IMR-90 (cell line): Measurements from ENCODE around the gene ADCY9. TPM values are rescaled to one million over a fixed set of nuclear protein-coding genes. Genes with fewer than 3 reads are reported as not detected.
A peak's percentile ranks its signal among the peaks of the same experiment; 100 is the strongest.

Source experiments
- ATAC-seq: fragments of 200-7000 bp; cut with Tn5 transposase; 2 replicates; pipeline ENCODE4 v1.9.1; 2020; ENCODE audit warnings: low read depth, mild to moderate bottlenecking, moderate library complexity
- BruUV-seq: library from RNA; stranded (reverse); fragments of 400-500 nt; replicated peaks from 2 replicates; lab custom pipeline; 2021; lab: Mats Ljungman, UMichigan
- CTCF ChIA-PET: fragments of 300-600 bp; formaldehyde crosslinking; extraction: SDS; loops from one replicate; lab custom pipeline; 2021; ENCODE audit warnings: antibody characterized with exemption; lab: Yijun Ruan, JAX
- POLR2A ChIA-PET: fragments of 300-600 bp; sonication (Branson Sonifier 250); formaldehyde crosslinking; loops from one replicate; lab custom pipeline; 2022; ENCODE audit warnings: antibody characterized with exemption; ENCODE audit not compliant: unreplicated experiment; lab: Charles Lee
- DNase-seq: peaks from one replicate; pipeline ENCODE4 v3.0.0; 2013
- H2AFZ ChIP-seq: replicated peaks from 2 replicates; pipeline ENCODE3; 2013; ENCODE audit warnings: low read length, mild to moderate bottlenecking; ENCODE audit not compliant: poor library complexity
- H2AK5ac ChIP-seq: 2 replicates; pipeline ENCODE4 v1.6.1; 2013; ENCODE audit warnings: low read depth, low read length, inconsistent platforms
- H2AK9ac ChIP-seq: replicated peaks from 2 replicates; pipeline ENCODE3; 2013; ENCODE audit warnings: mild to moderate bottlenecking, low read depth, low read length, moderate library complexity; ENCODE audit not compliant: poor library complexity
- H2BK120ac ChIP-seq: 2 replicates; pipeline ENCODE4 v1.6.1; 2013; ENCODE audit warnings: low read depth, low read length, inconsistent platforms
- H2BK15ac ChIP-seq: 3 replicates; pipeline ENCODE4 v1.6.1; 2013; ENCODE audit warnings: low read depth, low read length, inconsistent platforms
- H2BK20ac ChIP-seq: 2 replicates; pipeline ENCODE4 v1.6.1; 2013; ENCODE audit warnings: low read depth, mild to moderate bottlenecking, inconsistent platforms, low read length, moderate library complexity
- H2BK5ac ChIP-seq: 2 replicates; pipeline ENCODE4 v1.6.1; 2013; ENCODE audit warnings: mild to moderate bottlenecking, low read depth, low read length, inconsistent platforms; ENCODE audit not compliant: poor library complexity, severe bottlenecking
- H3K14ac ChIP-seq: replicated peaks from 2 replicates; pipeline ENCODE4 v1.6.1; 2013; ENCODE audit warnings: low read depth, low read length, inconsistent platforms
- H3K18ac ChIP-seq: 2 replicates; pipeline ENCODE4 v1.6.1; 2013; ENCODE audit warnings: low read depth, low read length, control low read depth
- H3K23ac ChIP-seq: 2 replicates; pipeline ENCODE4 v1.6.1; 2013; ENCODE audit warnings: low read depth, low read length, inconsistent platforms
- H3K27ac ChIP-seq: 2 replicates; pipeline ENCODE4 v1.5.1; 2013; ENCODE audit warnings: mild to moderate bottlenecking, control low read depth, low read length; ENCODE audit not compliant: insufficient read depth
- H3K27me3 ChIP-seq: 2 replicates; pipeline ENCODE4 v1.6.1; 2013; ENCODE audit warnings: low read length; ENCODE audit not compliant: control insufficient read depth, insufficient read depth
- H3K36me3 ChIP-seq: 2 replicates; pipeline ENCODE4 v1.6.1; 2013; ENCODE audit warnings: low read length, mixed read lengths; ENCODE audit not compliant: control insufficient read depth, insufficient read depth
- H3K4ac ChIP-seq: 2 replicates; pipeline ENCODE4 v1.6.1; 2013; ENCODE audit warnings: low read depth, low read length, inconsistent platforms
- H3K4me1 ChIP-seq: 2 replicates; pipeline ENCODE4 v1.6.1; 2013; ENCODE audit warnings: low read length, mixed read lengths; ENCODE audit not compliant: control insufficient read depth, insufficient read depth
- H3K4me2 ChIP-seq: 2 replicates; pipeline ENCODE4 v1.6.1; 2013; ENCODE audit warnings: low read depth, mild to moderate bottlenecking, control low read depth, low read length, moderate library complexity
- H3K4me3 ChIP-seq: 2 replicates; pipeline ENCODE4 v1.5.1; 2013; ENCODE audit warnings: low read depth, mild to moderate bottlenecking, control low read depth, low read length, moderate library complexity; ENCODE audit not compliant: insufficient read depth
- H3K56ac ChIP-seq: 2 replicates; pipeline ENCODE4 v1.6.1; 2013; ENCODE audit warnings: low read length, inconsistent platforms; ENCODE audit not compliant: insufficient read depth; ENCODE audit errors: extremely low read depth
- H3K79me1 ChIP-seq, 2 experiments: 2 replicates each; pipeline ENCODE4 v1.6.1; 2013; ENCODE audit warnings: low read length in 2 of 2, inconsistent platforms in 1 of 2, low read depth in 1 of 2
- H3K9ac ChIP-seq: 2 replicates; pipeline ENCODE4 v1.6.1; 2013; ENCODE audit warnings: low read depth, low read length, control low read depth
- H3K9me1 ChIP-seq: 2 replicates; pipeline ENCODE4 v1.6.1; 2013; ENCODE audit warnings: low read length, inconsistent platforms; ENCODE audit not compliant: insufficient read depth
- H3K9me3 ChIP-seq: 2 replicates; pipeline ENCODE4 v1.6.1; 2013; ENCODE audit warnings: low read length; ENCODE audit not compliant: control insufficient read depth, insufficient read depth
- H4K20me1 ChIP-seq: 2 replicates; pipeline ENCODE4 v1.6.1; 2013; ENCODE audit warnings: low read length, inconsistent platforms; ENCODE audit not compliant: insufficient read depth
- H4K5ac ChIP-seq: 2 replicates; pipeline ENCODE4 v1.6.1; 2013; ENCODE audit warnings: mild to moderate bottlenecking, low read depth, low read length, control low read depth
- H4K8ac ChIP-seq, 2 experiments: 2 replicates each; pipeline ENCODE4 v1.6.1; 2013; ENCODE audit warnings: low read depth in 2 of 2, low read length in 2 of 2, control low read depth in 1 of 2, inconsistent platforms in 1 of 2
- H4K91ac ChIP-seq: 2 replicates; pipeline ENCODE4 v1.6.1; 2013; ENCODE audit warnings: low read depth, low read length, inconsistent platforms; ENCODE audit not compliant: insufficient read depth
- BHLHE40 ChIP-seq: fragments of 150-350 bp; IDR thresholded peaks from 2 replicates; pipeline ENCODE4 v1.6.1; 2016; ENCODE audit warnings: mild to moderate bottlenecking, low read depth, low read length
- FOS ChIP-seq: fragments of 150-350 bp; IDR thresholded peaks from 2 replicates; pipeline ENCODE4 v1.6.1; 2016; ENCODE audit warnings: low read depth, low read length
- MAFK ChIP-seq: IDR thresholded peaks from 2 replicates; pipeline ENCODE4 v1.6.1; 2012; ENCODE audit warnings: low read depth, low read length, improper control_type of control experiment
- MXI1 ChIP-seq: IDR thresholded peaks from 2 replicates; pipeline ENCODE4 v1.6.1; 2012; ENCODE audit warnings: low read depth, mild to moderate bottlenecking, low read length, moderate library complexity, borderline replicate concordance
- NFE2L2 ChIP-seq: fragments of 150-350 bp; IDR thresholded peaks from 2 replicates; pipeline ENCODE4 v1.6.1; 2016; ENCODE audit warnings: low read depth, mild to moderate bottlenecking, low read length
- RAD21 ChIP-seq: IDR thresholded peaks from 2 replicates; pipeline ENCODE4 v1.6.1; 2012; ENCODE audit warnings: low read length, improper control_type of control experiment
- RCOR1 ChIP-seq: IDR thresholded peaks from 2 replicates; pipeline ENCODE4 v1.6.1; 2012; ENCODE audit warnings: mild to moderate bottlenecking, low read length, improper control_type of control experiment; ENCODE audit not compliant: insufficient replicate concordance
- RFX5 ChIP-seq: IDR thresholded peaks from 2 replicates; pipeline ENCODE4 v1.8.0; 2012; ENCODE audit warnings: low read depth, mild to moderate bottlenecking, low read length, moderate library complexity
- WGBS, 2 experiments: methylation state at CpG; one replicate each; pipeline versions ENCODE4 v1.1.5 to v1.1.7; 2013; ENCODE audit warnings: missing lambda C conversion rate in 2 of 2; ENCODE audit not compliant: insufficient read length in 1 of 2; ENCODE audit errors: extremely low coverage in 2 of 2; 5-methylcytosine and 5-hydroxymethylcytosine counted together
- dilution Hi-C: fragments of 300-500 bp; cut with HindIII; formaldehyde crosslinking; loops from one replicate; pipeline ENCODE4 v1.14.3; 2018; ENCODE audit warnings: low sequenced_read_pairs; ENCODE audit not compliant: unreplicated experiment
- in situ Hi-C: fragments of 300-500 bp; cut with MboI; formaldehyde crosslinking; loops from 3 replicates; pipeline ENCODE4 v1.14.3; 2019; ENCODE audit warnings: low sequenced_read_pairs, inconsistent platforms, mixed read lengths
- intact Hi-C: fragments of 100-400 bp; cut with micrococcal nuclease; formaldehyde crosslinking; loops from 2 replicates; pipeline ENCODE4 v1.10.0; 2022
- polyA plus RNA-seq, 3 experiments: library from polyadenylated mRNA; depleted of rRNA; stranded (reverse); fragments of >200 nt; gene quantifications; 2 replicates each; pipeline ENCODE4 v1.2.3, GENCODE V29; 2012; ENCODE audit warnings: low replicate concordance in 1 of 3
- total RNA-seq: library from RNA; depleted of rRNA; stranded (reverse); fragments of >200 nt; gene quantifications from 2 replicates; pipeline ENCODE4 v1.2.3, GENCODE V29; 2012
- TF ChIP-seq, protein P1 (sequence below): conservative IDR thresholded peaks from 2 replicates; pipeline ENCODE4 v1.5.1; 2012; ENCODE audit warnings: mild to moderate bottlenecking, low read depth, low read length, improper control_type of control experiment
- TF ChIP-seq, protein P2 (sequence below): fragments of 150-350 bp; IDR thresholded peaks from 2 replicates; pipeline ENCODE4 v1.6.1; 2017; ENCODE audit warnings: mild to moderate bottlenecking, antibody characterized with exemption, low read length, low read depth

ADCY9 gene
- total and polyA plus RNA-seq, 2 of the 4 experiments (the other 2 are of a cell fraction): 5.4 to 12.5 TPM

DNA sequence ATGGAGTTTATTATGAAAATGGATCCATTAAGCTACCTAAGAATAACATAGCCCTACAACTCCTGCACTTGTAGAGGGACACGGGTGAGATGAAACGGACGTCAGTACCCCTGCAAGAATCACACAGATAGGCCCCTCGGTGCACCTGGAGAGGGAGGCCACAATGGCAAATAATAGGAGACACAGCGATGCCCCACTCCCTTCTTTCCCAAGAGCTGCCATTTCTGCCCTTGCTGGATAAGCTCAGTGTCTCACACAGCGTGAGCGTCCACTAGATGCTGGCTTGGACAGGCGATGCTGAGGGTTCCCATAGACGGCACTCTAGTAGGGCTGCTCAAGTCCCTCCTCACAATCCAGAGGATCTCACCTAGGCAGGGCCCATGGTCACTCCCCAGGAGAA lies 67.8 kb downstream of the ADCY9 start:
- Histone ChIP-seq H3K9me1 (peaks cover 20% of the 10 kb centered on the region), H2BK20ac (peak overlapping the region; percentile 9; the same call in 1 of the 2 replicates), H3K4me3 (no peak overlapping the region), H3K9ac (no peak overlapping the region), H3K14ac (no peak overlapping the region; the same call in none of the 2 replicates), H2BK5ac (no peak overlapping the region), H2BK15ac (no peak overlapping the region), H2AFZ (no peak overlapping the region), H2AK9ac (no peak overlapping the region), H3K79me1 (peaks cover 27 to 82% of the 10 kb centered on the region in 2 experiments), H2BK120ac (peak overlapping the region; percentile 8; the same call in 1 of the 2 replicates), H2AK5ac (peak overlapping the region; percentile 55; the same call in 1 of the 2 replicates), H3K4me2 (no peak overlapping the region), H3K4me1 (peaks cover 19% of the 10 kb centered on the region), H3K9me3 (no peaks in the 10 kb centered on the region), H3K18ac (no peak overlapping the region), H3K27ac (no peak overlapping the region), H4K8ac (no peak overlapping the region), H3K36me3 (no peaks in the 10 kb centered on the region), H3K56ac (no peak overlapping the region), H3K4ac (no peak overlapping the region), H4K20me1 (no peaks in the 10 kb centered on the region), H3K23ac (no peak overlapping the region), H4K91ac (peak overlapping the region; percentile 24; the same call in 1 of the 2 replicates), H4K5ac (no peak overlapping the region), H3K27me3 (no peaks in the 10 kb centered on the region)
- CTCF ChIA-PET: no interaction called here
- POLR2A ChIA-PET: no interaction called here
- no TSS peak for BruUV-seq
- in situ Hi-C loops (no loop called here), dilution Hi-C loops (no loop called here), intact Hi-C loops (no loop called here)
- no CpG with 5 or more reads among the region's 9 CpGs for WGBS, 2 experiments
- no peak for ATAC-seq
- TF ChIP-seq RCOR1 (no peak), FOS (no peak), MXI1 (no peak), RFX5 (no peak), NFE2L2 (no peak), BHLHE40 (no peak), MAFK (no peak), RAD21 (no peak)
- TF ChIP-seq, protein P1, sequence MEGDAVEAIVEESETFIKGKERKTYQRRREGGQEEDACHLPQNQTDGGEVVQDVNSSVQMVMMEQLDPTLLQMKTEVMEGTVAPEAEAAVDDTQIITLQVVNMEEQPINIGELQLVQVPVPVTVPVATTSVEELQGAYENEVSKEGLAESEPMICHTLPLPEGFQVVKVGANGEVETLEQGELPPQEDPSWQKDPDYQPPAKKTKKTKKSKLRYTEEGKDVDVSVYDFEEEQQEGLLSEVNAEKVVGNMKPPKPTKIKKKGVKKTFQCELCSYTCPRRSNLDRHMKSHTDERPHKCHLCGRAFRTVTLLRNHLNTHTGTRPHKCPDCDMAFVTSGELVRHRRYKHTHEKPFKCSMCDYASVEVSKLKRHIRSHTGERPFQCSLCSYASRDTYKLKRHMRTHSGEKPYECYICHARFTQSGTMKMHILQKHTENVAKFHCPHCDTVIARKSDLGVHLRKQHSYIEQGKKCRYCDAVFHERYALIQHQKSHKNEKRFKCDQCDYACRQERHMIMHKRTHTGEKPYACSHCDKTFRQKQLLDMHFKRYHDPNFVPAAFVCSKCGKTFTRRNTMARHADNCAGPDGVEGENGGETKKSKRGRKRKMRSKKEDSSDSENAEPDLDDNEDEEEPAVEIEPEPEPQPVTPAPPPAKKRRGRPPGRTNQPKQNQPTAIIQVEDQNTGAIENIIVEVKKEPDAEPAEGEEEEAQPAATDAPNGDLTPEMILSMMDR: no peak
- TF ChIP-seq, protein P2, sequence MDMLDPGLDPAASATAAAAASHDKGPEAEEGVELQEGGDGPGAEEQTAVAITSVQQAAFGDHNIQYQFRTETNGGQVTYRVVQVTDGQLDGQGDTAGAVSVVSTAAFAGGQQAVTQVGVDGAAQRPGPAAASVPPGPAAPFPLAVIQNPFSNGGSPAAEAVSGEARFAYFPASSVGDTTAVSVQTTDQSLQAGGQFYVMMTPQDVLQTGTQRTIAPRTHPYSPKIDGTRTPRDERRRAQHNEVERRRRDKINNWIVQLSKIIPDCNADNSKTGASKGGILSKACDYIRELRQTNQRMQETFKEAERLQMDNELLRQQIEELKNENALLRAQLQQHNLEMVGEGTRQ: no peak
- no peak for DNase-seq
